K562 (cell line): ENCODE data around the gene TSPOAP1. TPM values are rescaled to one million over a fixed set of nuclear protein-coding genes. Genes with fewer than 3 reads are reported as not detected.

ENCODE experiments used
- ARID2 ChIP-seq: fragments of 450-650 bp; IDR thresholded peaks from 2 replicates; pipeline ENCODE4 v1.6.1; 2017; ENCODE audit warnings: antibody characterized with exemption, mild to moderate bottlenecking
- EGR1 ChIP-seq: fragments of 450-650 bp; conservative IDR thresholded peaks from 2 replicates; pipeline ENCODE4 v1.6.1; 2017; ENCODE audit warnings: mild to moderate bottlenecking
- ESRRA ChIP-seq: fragments of 450-650 bp; IDR thresholded peaks from 2 replicates; pipeline ENCODE4 v1.6.1; 2014; ENCODE audit warnings: low read depth, mild to moderate bottlenecking, moderate library complexity, borderline replicate concordance
- NR0B1 ChIP-seq: fragments of 450-650 bp; IDR thresholded peaks from one replicate; pipeline ENCODE4 v1.6.1; 2018; ENCODE audit warnings: mild to moderate bottlenecking, moderate library complexity; ENCODE audit not compliant: partially characterized antibody
- POLR3G ChIP-seq: IDR thresholded peaks from 2 replicates; pipeline ENCODE4 v1.6.1; 2011; ENCODE audit not compliant: insufficient read length, insufficient replicate concordance; ENCODE audit errors: extremely low read depth
- RAD51 ChIP-seq: fragments of 450-650 bp; IDR thresholded peaks from 2 replicates; pipeline ENCODE4 v1.7.1; 2016; ENCODE audit warnings: low read depth, mild to moderate bottlenecking, borderline replicate concordance
- SMAD4 ChIP-seq: fragments of 250-450 bp; sonication (Bioruptor Pico); conservative IDR thresholded peaks from 2 replicates; pipeline ENCODE4 v1.8.0; 2021; ENCODE audit warnings: inconsistent platforms, mild to moderate bottlenecking, moderate library complexity
- TCF3 ChIP-seq: sonication (generic); formaldehyde crosslinking; IDR thresholded peaks from 2 replicates; pipeline ENCODE4 v1.4.0; 2020; ENCODE audit warnings: mild to moderate bottlenecking, missing genetic modification reagents
- TCFL5 ChIP-seq: fragments of 250-450 bp; sonication (Bioruptor Pico); conservative IDR thresholded peaks from 2 replicates; pipeline ENCODE4 v1.6.1; 2021; ENCODE audit warnings: mild to moderate bottlenecking, moderate library complexity, matching md5 sums
- TGIF2 ChIP-seq: sonication (generic); formaldehyde crosslinking; IDR thresholded peaks from 2 replicates; pipeline ENCODE4 v1.8.1; 2022; ENCODE audit warnings: mild to moderate bottlenecking, missing genetic modification reagents, moderate library complexity
- ZBED1 ChIP-seq: IDR thresholded peaks from 2 replicates; pipeline ENCODE4 v1.6.1; 2014
- ZBTB49 ChIP-seq: sonication (generic); formaldehyde crosslinking; IDR thresholded peaks from 2 replicates; pipeline ENCODE4 v1.8.0; 2022; ENCODE audit warnings: missing genetic modification reagents, mild to moderate bottlenecking, borderline replicate concordance
- ZNF449 ChIP-seq: fragments of 250-450 bp; sonication (Bioruptor Pico); IDR thresholded peaks from 2 replicates; pipeline ENCODE4 v1.8.0; 2022; ENCODE audit warnings: moderate library complexity, mild to moderate bottlenecking, inconsistent platforms
- polyA plus RNA-seq, 8 experiments: library from polyadenylated mRNA; depleted of rRNA in 4 of 8; stranded (reverse) in 5 of 8; unstranded in 3 of 8; fragments of >200 nt; fragmentation: Nextera tagmentation in 2 of 8; fragmentation: Illumina TruSeq in 1 of 8; extraction: Ambion mirVana in 2 of 8; extraction: Trizol in 1 of 8; gene quantifications; 2 replicates each; pipeline versions ENCODE4 v1.2.1 to v1.2.3, GENCODE V29; 2011 to 2014; ENCODE audit warnings: inconsistent platforms in 1 of 8, missing spikeins in 1 of 8
- total RNA-seq, 7 experiments: library from RNA; depleted of rRNA in 6 of 7; stranded (reverse); fragments of >200 nt in 6 of 7; fragmentation: Illumina TruSeq in 2 of 7; extraction: Trizol in 2 of 7; gene quantifications; 2 replicates each; pipeline versions ENCODE4 v1.2.1 to v1.2.3, GENCODE V29; 2011 to 2021; ENCODE audit warnings: low replicate concordance in 1 of 7
- TF ChIP-seq, protein P1 (sequence below): fragments of 250-450 bp; sonication (Bioruptor Pico); IDR thresholded peaks from 2 replicates; pipeline ENCODE4 v1.9.0; 2021; ENCODE audit warnings: mild to moderate bottlenecking, inconsistent platforms
- TF ChIP-seq, protein P2 (sequence below): fragments of 450-650 bp; formaldehyde crosslinking; IDR thresholded peaks from 2 replicates; pipeline ENCODE4 v1.4.0; 2020; ENCODE audit warnings: mild to moderate bottlenecking, mixed read lengths
- TF ChIP-seq, protein P3 (sequence below), 2 experiments: fragments of 250-450 bp in 1 of 2; fragments of 450-650 bp in 1 of 2; sonication (Bioruptor Pico) in 1 of 2; IDR thresholded peaks; 2 replicates each; pipeline versions ENCODE4 v1.6.1 to v1.8.0; 2016 to 2021; ENCODE audit warnings: mild to moderate bottlenecking in 2 of 2, moderate library complexity in 2 of 2, missing compliant biosample characterization in 1 of 2, missing genetic modification characterization in 1 of 2

Gene TSPOAP1
- total and polyA plus RNA-seq, 9 of the 15 experiments (the other 6 are each of a cell fraction or from before 2014, with no cell fraction given): 0.87 to 3.9 (median 1.8) TPM; not detected in 2

- no peak for TF ChIP-seq NR0B1
- TF ChIP-seq ESRRA: no peak; the same call in 1 of the 2 replicates
- no peak for TF ChIP-seq TCFL5
- TF ChIP-seq RAD51: peak; percentile 33; the same call in 1 of the 2 replicates
- TF ChIP-seq EGR1: peak; percentile 92
- no peak for TF ChIP-seq ZNF449 (CRISPR knock-in tag)
- TF ChIP-seq, protein P1, sequence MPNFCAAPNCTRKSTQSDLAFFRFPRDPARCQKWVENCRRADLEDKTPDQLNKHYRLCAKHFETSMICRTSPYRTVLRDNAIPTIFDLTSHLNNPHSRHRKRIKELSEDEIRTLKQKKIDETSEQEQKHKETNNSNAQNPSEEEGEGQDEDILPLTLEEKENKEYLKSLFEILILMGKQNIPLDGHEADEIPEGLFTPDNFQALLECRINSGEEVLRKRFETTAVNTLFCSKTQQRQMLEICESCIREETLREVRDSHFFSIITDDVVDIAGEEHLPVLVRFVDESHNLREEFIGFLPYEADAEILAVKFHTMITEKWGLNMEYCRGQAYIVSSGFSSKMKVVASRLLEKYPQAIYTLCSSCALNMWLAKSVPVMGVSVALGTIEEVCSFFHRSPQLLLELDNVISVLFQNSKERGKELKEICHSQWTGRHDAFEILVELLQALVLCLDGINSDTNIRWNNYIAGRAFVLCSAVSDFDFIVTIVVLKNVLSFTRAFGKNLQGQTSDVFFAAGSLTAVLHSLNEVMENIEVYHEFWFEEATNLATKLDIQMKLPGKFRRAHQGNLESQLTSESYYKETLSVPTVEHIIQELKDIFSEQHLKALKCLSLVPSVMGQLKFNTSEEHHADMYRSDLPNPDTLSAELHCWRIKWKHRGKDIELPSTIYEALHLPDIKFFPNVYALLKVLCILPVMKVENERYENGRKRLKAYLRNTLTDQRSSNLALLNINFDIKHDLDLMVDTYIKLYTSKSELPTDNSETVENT (CRISPR knock-in tag): no peak
- TF ChIP-seq ARID2: no peak
- TF ChIP-seq, protein P2, sequence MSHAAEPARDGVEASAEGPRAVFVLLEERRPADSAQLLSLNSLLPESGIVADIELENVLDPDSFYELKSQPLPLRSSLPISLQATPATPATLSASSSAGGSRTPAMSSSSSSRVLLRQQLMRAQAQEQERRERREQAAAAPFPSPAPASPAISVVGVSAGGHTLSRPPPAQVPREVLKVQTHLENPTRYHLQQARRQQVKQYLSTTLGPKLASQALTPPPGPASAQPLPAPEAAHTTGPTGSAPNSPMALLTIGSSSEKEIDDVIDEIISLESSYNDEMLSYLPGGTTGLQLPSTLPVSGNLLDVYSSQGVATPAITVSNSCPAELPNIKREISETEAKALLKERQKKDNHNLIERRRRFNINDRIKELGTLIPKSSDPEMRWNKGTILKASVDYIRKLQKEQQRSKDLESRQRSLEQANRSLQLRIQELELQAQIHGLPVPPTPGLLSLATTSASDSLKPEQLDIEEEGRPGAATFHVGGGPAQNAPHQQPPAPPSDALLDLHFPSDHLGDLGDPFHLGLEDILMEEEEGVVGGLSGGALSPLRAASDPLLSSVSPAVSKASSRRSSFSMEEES: no peak
- TF ChIP-seq, protein P3, sequence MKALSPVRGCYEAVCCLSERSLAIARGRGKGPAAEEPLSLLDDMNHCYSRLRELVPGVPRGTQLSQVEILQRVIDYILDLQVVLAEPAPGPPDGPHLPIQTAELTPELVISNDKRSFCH (CRISPR knock-in tag; IDR thresholded peaks at IDR 0.05): no peak
- TF ChIP-seq, protein P3 (tag; IDR thresholded peaks at IDR 0.05): peak; percentile 96; the same call in 1 of the 2 replicates
- no peak for TF ChIP-seq POLR3G
- TF ChIP-seq ZBTB49: no peak
- peak; percentile 55; the same call in 1 of the 2 replicates for TF ChIP-seq SMAD4 (CRISPR knock-in tag)
- no peak for TF ChIP-seq TGIF2
- peak; percentile 86 for TF ChIP-seq TCF3
- TF ChIP-seq ZBED1: no peak
Observed at GRCh38 chr17:58364270-58364942, 35.8 kb upstream of the TSPOAP1 start (continued).
